Esophagus squamous epithelium (tissue), 5 donors: ENCODE results near the gene FDXR. TPM values are rescaled to one million over a fixed set of nuclear protein-coding genes. Genes with fewer than 3 reads are reported as not detected.

Experiments
- DNase-seq: peaks from one replicate; lab custom pipeline; 2025; lab: John Stamatoyannopoulos, UW
- H3K27ac ChIP-seq, 4 donors: fragments of 200-600 bp; sonication (generic); one replicate each; pipeline ENCODE4 v1.5.1; 2016 to 2019; ENCODE audit warnings: mild to moderate bottlenecking in 1 of 4
- H3K27me3 ChIP-seq, 4 donors: fragments of 200-600 bp; sonication (generic); 1 replicate in 3 of 4; 2 replicates in 1 of 4; pipeline versions ENCODE4 v1.5.1 to v1.6.0; 2017 to 2021; ENCODE audit warnings: antibody characterized with exemption in 1 of 4
- H3K36me3 ChIP-seq, 3 donors: fragments of 200-600 bp; sonication (generic); one replicate each; pipeline ENCODE4 v1.5.1; 2016 to 2019
- H3K4me1 ChIP-seq, 3 donors: fragments of 200-600 bp; sonication (generic); one replicate each; pipeline ENCODE4 v1.5.1; 2017 to 2019
- H3K4me3 ChIP-seq, 4 donors: fragments of 200-600 bp; sonication (generic); 1 replicate in 3 of 4; 2 replicates in 1 of 4; pipeline ENCODE4 v1.5.1; 2016 to 2019; ENCODE audit warnings: mild to moderate bottlenecking in 2 of 4, moderate library complexity in 1 of 4
- H3K9me3 ChIP-seq, 3 donors: fragments of 200-600 bp; sonication (generic); one replicate each; pipeline ENCODE4 v1.5.1; 2016 to 2019
- POLR2A ChIP-seq, 4 donors: fragments of 450-650 bp; IDR thresholded peaks; one replicate each; pipeline ENCODE4 v1.6.1; 2017; ENCODE audit warnings: antibody characterized with exemption in 4 of 4, mild to moderate bottlenecking in 4 of 4, moderate library complexity in 3 of 4
- WGBS, 2 donors: methylation state at CpG; one replicate each; pipeline ENCODE4 v1.1.5; 2018; 5-methylcytosine and 5-hydroxymethylcytosine counted together
- intact Hi-C: fragments of 100-400 bp; cut with DNase I; formaldehyde crosslinking; loops from one replicate; pipeline ENCODE4 v1.15.0; 2022
- total RNA-seq, 4 donors: library from RNA; depleted of rRNA; stranded (reverse); fragments of >200 nt; gene quantifications; one replicate each; pipeline ENCODE4 v1.1.0, GENCODE V29; 2016
- TF ChIP-seq, protein P1 (sequence below), 6 experiments: fragments of 450-650 bp in 4 of 6; fragments of 200-600 bp in 2 of 6; sonication (generic) in 2 of 6; IDR thresholded peaks; one replicate each; pipeline ENCODE4 v1.5.1; 2016 to 2019; ENCODE audit warnings: antibody characterized with exemption in 6 of 6, mild to moderate bottlenecking in 4 of 6, moderate library complexity in 4 of 6
- donor health status: DM: yes; HTN: yes; CAD: no.

FDXR gene
- total RNA-seq, 4 donors from 2014 or later, result 24.4 to 46.4 (median 32.4) TPM

GRCh38 chr17:74840989-74841666 lies 31.7 kb downstream of the FDXR start:
- Histone ChIP-seq H3K4me3 (no peak overlapping the region), H3K4me1 (peaks cover 20 to 36% (median 28%) of the 10 kb centered on the region in 3 donors), H3K9me3 (no peaks in the 10 kb centered on the region), H3K27ac (peak overlapping the region in 3 of 4 donors; percentile 17 to 64 (median 51)), H3K27me3 (peaks cover 0 to 24% (median 0%) of the 10 kb centered on the region in 4 donors), H3K36me3 (peaks cover 4 to 18% (median 6%) of the 10 kb centered on the region in 3 donors)
- intact Hi-C loops, result no loop called here
- DNase-seq, result no peak
- 8 to 26% methylated on average over 9 to 12 of the region's 13 CpGs for WGBS, 2 donors
- TF ChIP-seq, protein P1, sequence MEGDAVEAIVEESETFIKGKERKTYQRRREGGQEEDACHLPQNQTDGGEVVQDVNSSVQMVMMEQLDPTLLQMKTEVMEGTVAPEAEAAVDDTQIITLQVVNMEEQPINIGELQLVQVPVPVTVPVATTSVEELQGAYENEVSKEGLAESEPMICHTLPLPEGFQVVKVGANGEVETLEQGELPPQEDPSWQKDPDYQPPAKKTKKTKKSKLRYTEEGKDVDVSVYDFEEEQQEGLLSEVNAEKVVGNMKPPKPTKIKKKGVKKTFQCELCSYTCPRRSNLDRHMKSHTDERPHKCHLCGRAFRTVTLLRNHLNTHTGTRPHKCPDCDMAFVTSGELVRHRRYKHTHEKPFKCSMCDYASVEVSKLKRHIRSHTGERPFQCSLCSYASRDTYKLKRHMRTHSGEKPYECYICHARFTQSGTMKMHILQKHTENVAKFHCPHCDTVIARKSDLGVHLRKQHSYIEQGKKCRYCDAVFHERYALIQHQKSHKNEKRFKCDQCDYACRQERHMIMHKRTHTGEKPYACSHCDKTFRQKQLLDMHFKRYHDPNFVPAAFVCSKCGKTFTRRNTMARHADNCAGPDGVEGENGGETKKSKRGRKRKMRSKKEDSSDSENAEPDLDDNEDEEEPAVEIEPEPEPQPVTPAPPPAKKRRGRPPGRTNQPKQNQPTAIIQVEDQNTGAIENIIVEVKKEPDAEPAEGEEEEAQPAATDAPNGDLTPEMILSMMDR (IDR thresholded peaks at IDR 0.05), result no peak
- TF ChIP-seq POLR2A (IDR thresholded peaks at IDR 0.05), result no peak

DNA sequence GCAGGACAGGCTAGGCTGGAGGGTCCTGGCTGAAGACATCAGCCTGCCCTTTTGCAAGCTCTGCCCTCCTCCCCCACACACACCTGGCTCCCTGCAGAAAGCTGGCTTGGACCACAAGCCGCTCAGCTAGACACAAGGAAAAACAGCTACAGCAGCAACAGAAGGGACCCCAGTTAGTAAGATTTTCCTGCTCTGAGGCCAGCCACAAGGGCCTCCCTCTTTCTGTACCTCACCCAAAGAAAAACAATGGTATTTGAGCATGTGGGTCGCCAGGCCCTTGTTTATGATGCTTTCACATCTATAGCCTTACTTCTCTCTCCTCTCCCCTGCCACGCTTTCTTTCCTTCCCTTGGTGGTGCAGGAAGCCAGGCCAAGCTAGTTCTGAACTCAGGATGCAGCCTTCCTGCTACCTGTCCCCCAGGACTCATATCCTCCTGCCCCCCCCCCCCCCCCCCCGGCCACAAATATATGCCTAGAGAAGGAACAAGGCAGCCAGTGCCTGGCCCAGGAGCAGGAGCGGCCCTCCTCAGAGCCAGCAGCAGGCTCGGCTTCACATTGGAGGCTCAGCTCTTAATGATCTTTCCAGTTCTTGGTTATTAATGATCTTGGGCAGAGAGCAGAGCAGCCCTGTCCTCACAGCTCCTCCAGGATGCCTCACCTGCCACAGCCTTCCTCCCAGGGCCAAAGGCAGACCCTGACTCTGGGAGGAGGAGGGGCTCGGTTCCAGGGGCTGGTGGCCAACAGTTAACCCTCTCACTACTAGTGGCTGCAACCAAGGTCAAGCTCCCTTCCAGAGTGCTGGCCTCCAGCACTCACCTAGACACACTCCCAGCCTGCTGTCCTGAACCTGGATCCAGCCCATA lies 32.6 kb downstream of the FDXR start:
- peaks cover 20 to 36% (median 28%) of the 10 kb centered on the region in 3 donors for H3K4me1 ChIP-seq
- peaks cover 0 to 24% (median 0%) of the 10 kb centered on the region in 4 donors for H3K27me3 ChIP-seq
- no peak overlapping the region for H3K4me3 ChIP-seq
- peaks cover 5 to 27% (median 6%) of the 10 kb centered on the region in 3 donors for H3K36me3 ChIP-seq
- WGBS, 2 donors, result 77 to 83% methylated on average over 3 to 5 of the region's 7 CpGs
- TF ChIP-seq POLR2A (IDR thresholded peaks at IDR 0.05), result no peak
- TF ChIP-seq, protein P1 (IDR thresholded peaks at IDR 0.05), result no peak
- H3K27ac ChIP-seq, result peak overlapping the region in 1 of 4 donors; percentile 64
- DNase-seq, result no peak
- intact Hi-C loops, result no loop called here
- H3K9me3 ChIP-seq, result no peaks in the 10 kb centered on the region

DNA sequence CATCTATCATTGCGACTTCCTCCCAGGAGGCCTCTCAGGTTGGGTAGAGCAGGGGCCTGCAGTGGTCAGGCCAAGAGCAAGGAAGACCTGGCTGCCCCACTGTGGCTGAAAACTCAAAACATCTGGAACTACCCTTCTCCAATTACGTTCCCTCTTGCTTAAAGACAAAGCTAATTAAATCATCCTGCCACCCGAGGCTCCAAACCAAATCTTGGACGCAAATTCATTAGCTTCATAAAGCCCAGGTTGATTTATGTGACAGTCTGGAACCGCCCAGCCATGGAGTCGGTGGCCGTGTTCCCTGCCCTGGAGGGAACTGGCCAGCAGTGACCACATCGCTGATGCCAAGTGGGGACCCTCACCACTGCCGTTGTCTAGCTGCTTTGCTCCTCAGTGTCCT lies 34.5 kb downstream of the FDXR start:
- H3K36me3 ChIP-seq, result peaks cover 6 to 32% (median 8%) of the 10 kb centered on the region in 3 donors
- peaks cover 20 to 34% (median 27%) of the 10 kb centered on the region in 3 donors for H3K4me1 ChIP-seq
- no peak overlapping the region for H3K4me3 ChIP-seq
- no peak for DNase-seq
- 80 to 81% methylated on average over 3 to 7 of the region's 9 CpGs for WGBS, 2 donors
- intact Hi-C loops, result no loop called here
- no peaks in the 10 kb centered on the region for H3K9me3 ChIP-seq
- no peak overlapping the region for H3K27ac ChIP-seq
- TF ChIP-seq POLR2A (IDR thresholded peaks at IDR 0.05), result no peak
- TF ChIP-seq, protein P1 (IDR thresholded peaks at IDR 0.05), result no peak
- peaks cover 0 to 15% (median 0%) of the 10 kb centered on the region in 4 donors for H3K27me3 ChIP-seq

DNA sequence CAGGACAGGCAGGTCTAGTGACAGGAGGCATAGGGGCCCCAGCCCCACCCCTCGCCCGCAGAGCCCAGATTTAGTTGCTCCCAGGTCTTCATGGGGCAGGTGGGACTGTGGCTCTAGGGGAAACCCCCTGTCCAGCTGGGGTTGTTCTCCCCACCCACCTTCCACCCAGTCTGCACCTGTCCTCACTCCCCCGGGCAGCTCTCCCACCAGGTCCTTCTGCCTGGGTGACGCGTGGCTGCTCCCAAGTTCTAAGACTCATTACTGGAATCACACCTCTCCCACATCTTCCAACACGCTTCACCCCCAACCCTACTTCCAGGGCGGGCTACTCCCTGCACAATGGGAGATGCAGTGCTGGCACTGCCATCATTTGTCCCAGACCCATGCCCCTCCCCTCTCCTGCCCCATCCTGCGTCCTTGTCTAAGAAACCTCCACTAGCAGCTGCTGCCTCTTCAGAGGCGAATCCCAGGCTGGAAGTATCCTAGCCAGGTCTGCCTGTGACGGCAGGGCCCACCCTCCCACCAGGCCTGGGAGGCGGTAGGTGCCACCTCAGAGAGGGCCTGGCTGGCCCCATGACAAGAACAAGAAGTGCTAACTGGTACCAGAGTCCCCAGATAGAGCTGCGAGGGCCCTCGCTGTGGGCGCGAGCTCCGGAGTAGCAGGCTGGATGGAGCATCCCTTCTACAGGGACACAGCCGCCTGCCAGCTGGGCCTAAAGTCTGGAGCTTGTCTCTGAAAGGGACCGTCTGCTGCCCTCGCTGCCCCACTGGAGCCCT lies 35.9 kb downstream of the FDXR start:
- intact Hi-C loops, result no loop called here
- DNase-seq, result no peak

More for the DNA sequence above, 35.9 kb downstream of the FDXR start:
- Histone ChIP-seq H3K27ac (no peak overlapping the region), H3K36me3 (peaks cover 6 to 32% (median 8%) of the 10 kb centered on the region in 3 donors), H3K4me3 (no peak overlapping the region), H3K27me3 (peaks cover 0 to under 1% (median 0%) of the 10 kb centered on the region in 4 donors), H3K4me1 (peaks cover 14 to 20% (median 16%) of the 10 kb centered on the region in 3 donors), H3K9me3 (no peaks in the 10 kb centered on the region)
- TF ChIP-seq, protein P1 (IDR thresholded peaks at IDR 0.05), result no peak
- TF ChIP-seq POLR2A (IDR thresholded peaks at IDR 0.05), result no peak
- 95 to 97% methylated on average over 6 to 7 of the region's 19 CpGs for WGBS, 2 donors
